ENCODE results near the gene PTP4A2.

PTP4A2 gene

DNA sequence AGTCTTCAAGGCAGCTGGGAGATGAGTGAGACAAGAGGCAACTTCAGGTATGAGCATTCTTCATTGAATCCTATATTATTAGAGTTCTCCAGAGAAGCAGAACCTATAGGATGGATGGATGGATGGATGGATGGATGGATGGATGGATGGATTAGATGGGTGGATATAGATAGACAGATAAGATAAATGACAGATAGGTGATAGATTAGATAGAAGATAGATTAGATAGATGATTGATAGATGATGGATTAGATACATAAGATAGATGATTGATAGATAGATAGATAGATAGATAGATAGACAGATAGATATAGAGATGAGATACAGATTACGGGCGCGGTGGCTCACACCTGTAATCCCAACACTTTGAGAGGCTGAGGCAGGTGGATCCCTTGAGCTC lies 79.1 kb downstream of the PTP4A2 start:
- Histone ChIP-seq H3K27ac (no peak overlapping the region), H3K4me1 (no peaks in the 10 kb centered on the region), H3K4me3 (ENCODE audit: low read depth, low read length) (no peak overlapping the region), H3K36me3 (ENCODE audit: control insufficient read depth, insufficient read depth, low read length) (no peaks in the 10 kb centered on the region), H2AFZ (no peak overlapping the region), H3K9me3 (ENCODE audit: control insufficient read depth, low read length) (no peaks in the 10 kb centered on the region), H3K4me2 (ENCODE audit: low read length) (no peak overlapping the region), H3K9ac (no peak overlapping the region), H3K27me3 (ENCODE audit: control insufficient read depth, insufficient read depth, low read length) (no peaks in the 10 kb centered on the region), H3K79me2 (no peaks in the 10 kb centered on the region)
- TF ChIP-seq CTCF (IDR thresholded peaks at IDR 0.05): no peak

DNA sequence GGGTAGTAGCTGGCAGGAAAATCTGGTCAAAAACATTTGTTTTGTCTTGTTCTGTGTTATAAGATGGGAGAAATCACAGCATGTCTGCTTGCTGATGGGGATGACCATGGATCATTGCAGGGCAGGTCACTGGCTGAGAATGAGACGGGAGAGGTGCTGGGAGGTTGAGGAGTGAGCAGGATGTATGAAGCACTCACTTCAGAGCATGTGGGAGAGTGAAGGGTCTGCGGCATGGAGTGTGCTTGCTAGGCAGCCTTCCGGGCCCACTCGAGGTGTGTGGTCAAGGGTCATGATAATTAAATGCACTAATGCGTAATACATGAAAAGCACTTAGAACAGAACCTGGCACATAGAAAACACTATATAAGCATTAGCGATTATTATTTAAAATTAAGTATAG lies 80.3 kb downstream of the PTP4A2 start:
- Histone ChIP-seq H3K4me3 (ENCODE audit: low read depth, low read length) (no peak overlapping the region), H3K4me1 (no peaks in the 10 kb centered on the region), H3K79me2 (no peaks in the 10 kb centered on the region), H3K9me3 (ENCODE audit: control insufficient read depth, low read length) (no peaks in the 10 kb centered on the region), H3K4me2 (ENCODE audit: low read length) (no peak overlapping the region), H3K9ac (no peak overlapping the region), H2AFZ (no peak overlapping the region), H3K27me3 (ENCODE audit: control insufficient read depth, insufficient read depth, low read length) (no peaks in the 10 kb centered on the region), H3K36me3 (ENCODE audit: control insufficient read depth, insufficient read depth, low read length) (no peaks in the 10 kb centered on the region), H3K27ac (no peak overlapping the region)
- no peak for TF ChIP-seq CTCF (IDR thresholded peaks at IDR 0.05)
